A673 (cell line): ENCODE data around the gene POGLUT2. TPM values are rescaled to one million over a fixed set of nuclear protein-coding genes. Genes with fewer than 3 reads are reported as not detected.

ENCODE experiments used
- Bru-seq: library from RNA; stranded (reverse); fragments of 400-500 nt; gene quantifications from one replicate; lab custom pipeline; 2021; lab: Mats Ljungman, UMichigan
- BruChase-seq, 2 experiments: library from RNA; stranded (reverse); fragments of 400-500 nt; gene quantifications; one replicate each; lab custom pipeline; 2021; lab: Mats Ljungman, UMichigan
- BruUV-seq: library from RNA; stranded (reverse); fragments of 400-500 nt; replicated peaks from 2 replicates; lab custom pipeline; 2021; lab: Mats Ljungman, UMichigan
- CTCF ChIA-PET: fragments of 300-600 bp; sonication (Branson Sonifier 250); formaldehyde crosslinking; loops from one replicate; lab custom pipeline; 2022; ENCODE audit warnings: antibody characterized with exemption; lab: Charles Lee
- POLR2A ChIA-PET: fragments of 300-600 bp; sonication (Branson Sonifier 250); formaldehyde crosslinking; loops from one replicate; lab custom pipeline; 2022; ENCODE audit warnings: antibody characterized with exemption; ENCODE audit not compliant: low non-redundant PET; lab: Charles Lee
- DNase-seq: peaks from one replicate; pipeline ENCODE4 v3.0.0-alpha.2; 2015; ENCODE audit warnings: low spot score
- H3K27ac ChIP-seq: fragments of 200-600 bp; sonication (generic); 2 replicates; pipeline ENCODE4 v1.5.1; 2016; ENCODE audit warnings: mixed run types, low read depth, mild to moderate bottlenecking, mixed read lengths, antibody characterized with exemption, low read length; ENCODE audit not compliant: poor library complexity, severe bottlenecking
- H3K27me3 ChIP-seq: fragments of 200-600 bp; sonication (generic); replicated peaks from 2 replicates; pipeline ENCODE4 v1.6.1; 2017; ENCODE audit warnings: mixed run types, low read depth, mild to moderate bottlenecking, mixed read lengths, antibody characterized with exemption, low read length; ENCODE audit not compliant: insufficient read depth, poor library complexity
- H3K36me3 ChIP-seq: fragments of 200-600 bp; sonication (generic); 2 replicates; pipeline ENCODE4 v1.6.1; 2016; ENCODE audit warnings: mixed run types, mild to moderate bottlenecking, mixed read lengths, antibody characterized with exemption, low read length; ENCODE audit not compliant: insufficient read depth, poor library complexity, severe bottlenecking
- H3K4me1 ChIP-seq: fragments of 200-600 bp; sonication (generic); 2 replicates; pipeline ENCODE4 v1.6.1; 2017; ENCODE audit warnings: mixed run types, mild to moderate bottlenecking, mixed read lengths, antibody characterized with exemption, low read length; ENCODE audit not compliant: insufficient read depth, poor library complexity, severe bottlenecking
- H3K4me3 ChIP-seq: fragments of 200-600 bp; sonication (generic); 2 replicates; pipeline ENCODE4 v1.5.1; 2016; ENCODE audit warnings: low read depth, mixed run types, mild to moderate bottlenecking, mixed read lengths, low read length; ENCODE audit not compliant: poor library complexity, severe bottlenecking
- H3K9me3 ChIP-seq: fragments of 200-600 bp; sonication (generic); 2 replicates; pipeline ENCODE4 v1.6.1; 2016; ENCODE audit warnings: mixed run types, low read depth, mild to moderate bottlenecking, mixed read lengths, antibody characterized with exemption, low read length; ENCODE audit not compliant: poor library complexity, severe bottlenecking
- CTCF ChIP-seq: fragments of 300-800, 200-600 bp; sonication (generic); conservative IDR thresholded peaks from 2 replicates; pipeline ENCODE4 v1.5.1; 2017; ENCODE audit warnings: low read depth, mild to moderate bottlenecking, antibody characterized with exemption, low read length, moderate library complexity, mixed read lengths
- EZH2 ChIP-seq: fragments of 200-600 bp; sonication (generic); IDR thresholded peaks from 2 replicates; pipeline ENCODE4 v1.6.1; 2017; ENCODE audit warnings: borderline replicate concordance, low read depth, mild to moderate bottlenecking, mixed read lengths, antibody characterized with exemption, low read length; ENCODE audit not compliant: poor library complexity, severe bottlenecking
- intact Hi-C: fragments of 100-400 bp; cut with micrococcal nuclease; formaldehyde crosslinking; loops from one replicate; pipeline ENCODE4 v1.10.0; 2022; ENCODE audit not compliant: unreplicated experiment
- long read RNA-seq: library from polyadenylated mRNA; stranded (forward); transcript quantifications from one replicate; pipeline ENCODE4 v2.0.0, GENCODE V29; 2022
- total RNA-seq: library from RNA; stranded (reverse); gene quantifications from 2 replicates; pipeline ENCODE4 v1.2.3, GENCODE V29; 2021

The POGLUT2 gene
- total RNA-seq (10.8 and 12.0 TPM in 2 replicates), Bru-seq, nascent RNA (percentile 57 among the genes with signal in this experiment), BruChase-seq, experiment 1, labeled RNA remaining after a 2-hour chase (percentile 65 among the genes with signal in this experiment), BruChase-seq, experiment 2, labeled RNA remaining after a 6-hour chase (percentile 62 among the genes with signal in this experiment)
- long read RNA-seq, transcript KDELC1-201 (10 exons, 2,060 nt), result major isoform, 22 of 24 reads
- long read RNA-seq, partial matches to known transcripts, result 0 of 24 reads
- long read RNA-seq, other reads (novel, unspliced or antisense), result 2 of 24 reads

GRCh38 chr13:102798581-102799425 lies at the start of gene POGLUT2, which contains the start of gene BIVM:
POGLUT2 (minus strand) TSS chr13:102798976; CDS start chr13:102798670, 306 bp downstream.
BIVM (plus strand) TSS chr13:102799119; CDS start chr13:102807268, 8,149 bp downstream.
- BruUV-seq, result TSS peak; percentile 58
- peaks cover 16% of the 10 kb centered on the region for H3K4me1 ChIP-seq
- H3K4me3 ChIP-seq, result peak within 1 kb of the TSS; percentile 75
- no peaks in the 10 kb centered on the region for H3K36me3 ChIP-seq
- POLR2A ChIA-PET, result no interaction called here
- peak; percentile 97 for DNase-seq
- peak within 1 kb of the TSS; percentile 84 for H3K27ac ChIP-seq
- CTCF ChIA-PET, result interaction anchor here (1.5 kb wide), 1 partner anchor 47 kb away, joined by 6 read pairs; the partner anchor contains the start of gene ERCC5
- H3K9me3 ChIP-seq, result no peaks in the 10 kb centered on the region
- TF ChIP-seq CTCF (no peak), EZH2 (no peak)
- intact Hi-C loops, result loop anchor here (1.0 to 2.0 kb wide), 2 partner anchors 28 to 47 kb away; partner anchors contain the start of gene ERCC5
- H3K27me3 ChIP-seq, result no peaks in the 10 kb centered on the region

- TF ChIP-seq EZH2 (no peak), CTCF (peak; percentile 83)
- H3K9me3 ChIP-seq, result no peaks in the 10 kb centered on the region
- intact Hi-C loops, result loop anchor here (1.0 to 5.0 kb wide), 5 partner anchors 75 to 267 kb away; partner anchors contain the start of gene TEX30
- H3K27me3 ChIP-seq, result no peaks in the 10 kb centered on the region
- H3K36me3 ChIP-seq, result no peaks in the 10 kb centered on the region
- peaks cover 9% of the 10 kb centered on the region for H3K4me1 ChIP-seq
- peak overlapping the region; percentile 89 for H3K4me3 ChIP-seq
- ChIA-PET CTCF (interaction anchor here (0.8 to 1.0 kb wide), 2 partner anchors 122 to 255 kb away, joined by 3 read pairs; no protein-coding TSS in a partner anchor), POLR2A (no interaction called here)
- no TSS peak for BruUV-seq
- DNase-seq, result peak; percentile 61
- H3K27ac ChIP-seq, result peak overlapping the region; percentile 92
Measured at GRCh38 chr13:102847272-102848234, 48.8 kb upstream of the POGLUT2 start.
